Skeletal muscle satellite cell (primary cell): ENCODE results near the gene GPATCH8.
"Not testable (repeated sequence)": the region's sequence is repeated elsewhere in the genome, so short reads cannot be mapped to it uniquely, and the experiment has no call there.

Experiments used
- H3K27me3 ChIP-seq: 2 replicates; pipeline ENCODE4 v1.7.0; 2013; ENCODE audit warnings: low read length; ENCODE audit not compliant: control insufficient read depth, insufficient read depth
- H3K36me3 ChIP-seq: 2 replicates; pipeline ENCODE4 v1.7.0; 2013; ENCODE audit warnings: mild to moderate bottlenecking, control low read depth, low read length; ENCODE audit not compliant: insufficient read depth
- H3K4me1 ChIP-seq: 2 replicates; pipeline ENCODE4 v1.7.0; 2013; ENCODE audit warnings: low read length; ENCODE audit not compliant: control insufficient read depth, insufficient read depth
- H3K4me2 ChIP-seq: 2 replicates; pipeline ENCODE4 v1.7.0; 2013; ENCODE audit warnings: mild to moderate bottlenecking, low read length
- H3K4me3 ChIP-seq: 2 replicates; pipeline ENCODE4 v1.7.0; 2013; ENCODE audit warnings: low read length
- H3K9ac ChIP-seq: 2 replicates; pipeline ENCODE4 v1.7.0; 2013; ENCODE audit warnings: mild to moderate bottlenecking, low read depth, low read length, moderate library complexity
- H3K9me3 ChIP-seq: replicated peaks from 2 replicates; pipeline ENCODE4 v1.7.0; 2013; ENCODE audit warnings: mild to moderate bottlenecking, control low read depth, low read length

GPATCH8 gene

DNA sequence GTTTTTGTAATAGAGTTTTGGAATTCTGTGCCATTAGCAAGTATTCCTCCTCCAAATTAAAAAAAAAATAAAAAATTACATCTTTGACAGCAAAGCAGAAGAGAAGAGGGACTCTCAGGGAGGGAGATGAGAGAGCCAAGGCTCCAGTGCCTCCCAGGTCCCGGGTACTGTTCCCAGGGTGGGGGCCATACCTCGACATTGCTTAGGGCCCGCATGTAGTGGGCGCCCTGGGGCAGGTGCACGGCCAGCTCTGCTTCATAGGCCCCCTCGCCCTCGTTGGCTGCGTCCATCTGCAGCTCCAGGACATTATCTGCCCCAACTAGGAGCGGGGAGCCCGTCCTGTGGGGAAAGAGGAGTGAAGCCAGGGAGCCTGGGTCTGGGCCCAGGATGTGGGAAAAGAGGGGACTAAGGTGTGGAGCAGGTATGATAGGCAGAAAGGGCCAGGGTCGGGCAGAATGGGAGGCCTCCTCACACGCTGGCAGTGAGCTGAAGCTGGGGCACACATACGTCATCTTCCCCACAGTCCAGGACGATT, 125.0 kb downstream of the GPATCH8 start:
- H3K36me3 ChIP-seq: no peaks in the 10 kb centered on the region
- no peaks in the 10 kb centered on the region for H3K9me3 ChIP-seq
- no peak overlapping the region for H3K9ac ChIP-seq
- H3K4me3 ChIP-seq: no peak overlapping the region
- H3K4me1 ChIP-seq: no peaks in the 10 kb centered on the region
- peaks cover 49% of the 10 kb centered on the region for H3K27me3 ChIP-seq
- H3K4me2 ChIP-seq: no peak overlapping the region

- Histone ChIP-seq H3K4me2 (no peak overlapping the region), H3K27me3 (peaks cover 40% of the 10 kb centered on the region), H3K36me3 (no peaks in the 10 kb centered on the region), H3K4me3 (no peak overlapping the region), H3K4me1 (no peaks in the 10 kb centered on the region), H3K9ac (no peak overlapping the region), H3K9me3 (no peaks in the 10 kb centered on the region)
These were observed 126.4 kb downstream of the GPATCH8 start for GRCh38 chr17:44376779-44377178.

- Histone ChIP-seq H3K4me2 (no peak overlapping the region), H3K36me3 (no peaks in the 10 kb centered on the region), H3K9ac (no peak overlapping the region), H3K27me3 (peaks cover 39% of the 10 kb centered on the region), H3K9me3 (no peaks in the 10 kb centered on the region), H3K4me3 (no peak overlapping the region), H3K4me1 (no peaks in the 10 kb centered on the region)
These were observed 127.1 kb downstream of the GPATCH8 start for GRCh38 chr17:44376124-44376523.

DNA sequence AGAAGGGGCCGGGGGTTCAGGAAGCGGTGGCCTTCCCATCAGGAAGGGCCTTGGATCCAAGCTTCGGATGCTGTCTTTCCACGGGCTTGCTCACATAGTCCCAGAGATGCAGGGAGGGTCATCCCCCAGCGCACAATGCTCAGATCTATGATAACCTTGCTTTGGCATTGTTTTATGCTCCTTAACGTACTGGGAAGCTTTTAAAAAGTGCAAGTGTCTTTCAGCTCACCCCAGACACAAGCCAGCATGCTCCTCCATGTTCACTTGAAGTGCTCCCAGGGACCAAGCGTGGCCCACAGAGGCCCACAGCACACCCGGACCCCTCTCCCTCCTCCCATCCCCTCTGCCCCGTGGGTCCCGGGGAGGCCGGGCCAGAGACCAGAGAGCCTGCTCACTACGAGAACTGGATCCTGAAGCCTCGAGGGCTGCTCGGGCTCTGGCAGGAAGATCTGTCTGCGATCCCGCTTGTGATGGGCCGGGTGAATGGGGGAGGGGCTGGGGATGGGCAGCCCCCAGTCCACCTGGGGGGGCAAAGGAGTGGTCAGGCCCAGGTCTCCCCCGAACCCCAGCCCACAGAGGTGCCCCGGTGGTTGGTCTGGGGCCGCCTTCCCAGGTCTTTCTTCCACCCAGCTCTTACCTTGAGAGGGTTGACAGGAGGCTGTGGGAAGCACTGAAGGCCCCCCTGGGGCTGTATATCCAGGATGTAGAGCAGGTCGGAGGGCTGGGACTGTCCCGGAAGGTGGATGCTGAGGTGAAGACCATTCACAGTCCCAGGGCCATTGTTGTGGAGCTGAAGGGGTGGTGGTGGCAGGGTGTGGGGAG, 127.8 kb downstream of the GPATCH8 start:
- no peak overlapping the region for H3K9ac ChIP-seq
- no peaks in the 10 kb centered on the region for H3K36me3 ChIP-seq
- H3K4me1 ChIP-seq: no peaks in the 10 kb centered on the region
- H3K4me3 ChIP-seq: no peak overlapping the region
- no peaks in the 10 kb centered on the region for H3K9me3 ChIP-seq
- no peak overlapping the region for H3K4me2 ChIP-seq
- H3K27me3 ChIP-seq: peaks cover 36% of the 10 kb centered on the region

DNA sequence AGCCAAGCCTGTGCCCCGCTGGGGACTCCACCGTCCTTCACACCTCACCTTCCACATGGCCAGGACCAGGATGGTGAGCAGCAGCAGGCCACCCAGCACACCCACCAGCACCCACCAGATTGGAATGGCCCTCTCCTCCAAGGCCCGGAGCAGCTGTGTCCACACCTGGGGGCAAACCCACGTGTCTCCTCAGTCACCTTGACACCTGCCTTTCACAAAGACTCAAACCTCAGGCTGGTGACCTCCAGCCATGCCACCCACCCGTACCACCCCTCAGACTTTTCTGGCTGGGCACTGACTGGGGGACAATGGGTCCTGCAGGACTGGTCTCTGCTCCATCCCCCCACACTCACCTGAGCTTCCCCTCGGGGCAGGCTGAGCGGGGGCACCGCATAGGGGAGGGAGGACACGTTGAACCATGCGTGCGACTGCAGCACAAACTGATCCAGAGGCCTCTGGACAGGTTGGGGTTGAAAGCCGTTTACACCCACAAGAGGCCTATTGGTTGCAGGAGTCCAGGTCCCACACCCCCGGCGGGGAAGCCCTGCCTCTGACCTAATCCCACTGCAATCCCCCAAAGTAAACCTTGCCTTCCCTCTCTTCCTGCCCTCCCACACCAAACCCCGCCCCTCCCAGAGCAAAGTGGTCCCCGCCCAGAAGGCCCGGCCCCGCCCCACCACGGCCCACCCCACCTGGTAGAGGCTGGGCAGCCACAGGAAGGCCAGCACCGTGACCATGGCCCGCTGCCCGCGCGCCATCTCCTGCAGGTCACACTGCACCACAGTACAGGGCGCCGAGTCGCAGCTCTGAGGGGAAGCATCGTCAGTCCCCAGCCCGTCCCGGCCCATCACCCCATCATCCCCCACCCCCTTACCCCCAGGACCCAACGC, 128.7 kb downstream of the GPATCH8 start:
- Histone ChIP-seq H3K27me3 (peaks cover 29% of the 10 kb centered on the region), H3K4me3 (no peak overlapping the region), H3K4me1 (no peaks in the 10 kb centered on the region), H3K36me3 (no peaks in the 10 kb centered on the region), H3K9ac (no peak overlapping the region), H3K4me2 (no peak overlapping the region), H3K9me3 (no peaks in the 10 kb centered on the region)

GRCh38 chr17:44372036-44372435, 131.2 kb downstream of the GPATCH8 start:
- H3K9me3 ChIP-seq: no peaks in the 10 kb centered on the region
- H3K4me1 ChIP-seq: no peaks in the 10 kb centered on the region
- H3K9ac ChIP-seq: no peak overlapping the region
- no peaks in the 10 kb centered on the region for H3K36me3 ChIP-seq
- H3K27me3 ChIP-seq: peaks cover 31% of the 10 kb centered on the region
- no peak overlapping the region for H3K4me2 ChIP-seq
- no peak overlapping the region for H3K4me3 ChIP-seq

GRCh38 chr17:44369414-44370023, 133.7 kb downstream of the GPATCH8 start:
- H3K9ac ChIP-seq, H3K4me3 ChIP-seq, H3K36me3 ChIP-seq, H3K9me3 ChIP-seq, H3K4me1 ChIP-seq, H3K4me2 ChIP-seq: not testable (repeated sequence)
- H3K27me3 ChIP-seq: peaks cover 36% of the 10 kb centered on the region

- not testable (repeated sequence) for H3K9ac ChIP-seq
These were observed 134.6 kb downstream of the GPATCH8 start for GRCh38 chr17:44368391-44369243.

DNA sequence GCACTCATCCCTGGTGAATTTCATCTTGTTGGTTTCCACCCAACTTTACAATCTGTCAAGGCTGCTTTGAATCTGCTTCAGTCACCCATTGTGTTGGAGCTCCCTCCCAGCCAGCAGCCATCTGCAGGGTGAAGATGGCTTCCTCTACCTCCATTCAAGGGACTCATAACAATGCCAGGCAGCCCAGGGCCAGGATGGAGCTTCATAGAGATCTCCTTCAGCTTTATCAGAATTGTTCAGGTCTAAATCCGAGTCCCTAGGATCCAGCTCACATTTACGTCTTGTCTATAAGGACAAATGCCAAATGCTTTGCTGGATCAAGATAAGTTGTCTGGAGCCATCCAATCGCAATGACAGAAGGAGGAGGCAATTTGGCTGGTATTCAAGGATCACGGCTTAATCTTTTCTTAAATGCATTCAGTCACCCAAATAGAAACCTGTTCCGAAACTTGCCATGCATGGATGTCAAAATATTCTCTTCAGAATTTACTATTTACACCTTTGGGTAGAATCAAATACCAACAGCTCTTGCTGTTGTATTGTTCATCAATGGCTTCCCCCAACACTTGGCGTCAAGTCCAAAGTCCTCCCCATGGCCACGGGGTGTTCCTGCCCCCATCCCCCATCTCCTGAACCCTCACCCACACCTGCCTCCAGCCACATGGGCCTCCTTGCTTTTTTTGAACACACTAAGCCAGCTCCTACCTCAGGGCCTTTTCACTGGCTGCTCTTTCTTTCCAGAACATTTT, 135.8 kb downstream of the GPATCH8 start:
- no peak overlapping the region for H3K4me2 ChIP-seq
- peaks cover 36% of the 10 kb centered on the region for H3K27me3 ChIP-seq
- H3K36me3 ChIP-seq: no peaks in the 10 kb centered on the region
- H3K9me3 ChIP-seq: no peaks in the 10 kb centered on the region
- H3K4me1 ChIP-seq: no peaks in the 10 kb centered on the region
- H3K9ac ChIP-seq: no peak overlapping the region
- H3K4me3 ChIP-seq: no peak overlapping the region

More at GRCh38 chr17:44368391-44369243, 134.6 kb downstream of the GPATCH8 start:
- not testable (repeated sequence) for H3K9me3 ChIP-seq, H3K4me3 ChIP-seq, H3K4me1 ChIP-seq, H3K4me2 ChIP-seq, H3K36me3 ChIP-seq
- peaks cover 36% of the 10 kb centered on the region for H3K27me3 ChIP-seq

DNA sequence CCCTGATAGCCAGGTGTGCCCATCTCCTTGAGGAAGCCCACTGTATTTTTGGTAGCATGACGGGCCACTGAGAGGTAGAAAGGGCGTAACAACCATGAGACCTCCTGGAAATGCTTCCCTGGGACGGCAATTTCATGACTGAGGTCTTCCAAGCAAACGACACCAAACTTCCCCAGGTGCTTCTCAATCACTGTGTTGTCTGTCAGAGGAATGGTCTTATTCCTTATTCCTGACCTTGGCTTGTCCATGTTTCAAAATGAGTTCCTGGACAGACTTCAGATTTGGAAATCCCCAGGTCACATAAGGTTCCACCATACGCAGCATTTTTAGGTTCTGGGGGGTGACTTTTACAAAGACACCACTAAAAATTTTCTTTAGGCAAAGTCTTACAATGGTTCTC, 138.2 kb downstream of the GPATCH8 start:
- H3K27me3 ChIP-seq: peaks cover 25% of the 10 kb centered on the region
- H3K4me2 ChIP-seq, H3K9ac ChIP-seq, H3K36me3 ChIP-seq, H3K4me1 ChIP-seq, H3K4me3 ChIP-seq, H3K9me3 ChIP-seq: not testable (repeated sequence)
